HG03103 (cell line): ENCODE data around the gene MTM1.

ENCODE experiments used
- ATAC-seq: cut with Tn5 transposase; IDR thresholded peaks from one replicate; pipeline ENCODE4 v1.9.1; 2021; ENCODE audit warnings: low read depth; ENCODE audit not compliant: unreplicated experiment

MTM1 gene

DNA sequence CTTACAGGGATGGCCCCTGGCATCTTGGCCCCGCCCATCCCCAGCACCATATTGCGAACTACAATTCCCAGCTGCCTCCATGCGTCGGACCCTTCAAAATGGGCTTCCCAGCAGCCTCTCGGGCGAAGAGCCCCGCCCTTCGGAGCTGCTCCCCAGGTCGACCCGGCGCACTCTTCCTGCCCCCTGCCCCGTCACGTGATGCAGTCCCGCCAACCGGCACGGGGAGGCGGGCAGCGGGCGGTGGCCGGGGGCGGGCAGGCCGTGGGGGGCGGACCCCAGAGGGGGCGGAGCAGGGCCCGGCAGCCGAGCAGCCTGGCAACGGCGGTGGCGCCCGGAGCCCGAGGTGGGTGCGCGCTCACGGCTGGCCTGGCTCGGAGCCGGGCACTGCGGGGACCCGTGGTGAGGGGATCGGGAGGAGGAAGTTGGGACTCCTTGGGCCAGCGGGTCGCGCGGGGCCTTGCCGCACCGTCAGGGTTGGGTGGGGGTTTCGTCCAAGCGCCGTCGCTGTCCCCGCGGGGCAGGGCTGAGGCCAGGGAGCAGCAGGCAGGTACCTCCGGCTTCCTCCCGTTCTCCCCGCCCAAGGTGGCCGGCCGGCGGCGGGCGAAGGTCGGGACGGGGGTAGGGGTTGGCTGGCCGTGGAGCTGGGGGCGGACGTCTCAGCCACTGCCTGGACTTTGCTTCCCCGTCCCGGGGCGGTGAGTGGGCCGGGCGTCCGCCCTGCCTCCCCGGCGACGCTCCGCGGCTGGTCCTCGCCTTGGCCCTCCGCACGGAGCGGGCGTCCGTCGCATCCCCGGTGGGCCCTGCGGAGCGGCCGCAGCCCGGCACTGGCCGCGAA is at the start of gene MTM1:
Gene MTM1 (plus strand): TSS at position 302 of the 835 bp plus-strand sequence. CDS start 23,994 bp downstream, outside the sequence.
- ATAC-seq, result peak; percentile 91

DNA sequence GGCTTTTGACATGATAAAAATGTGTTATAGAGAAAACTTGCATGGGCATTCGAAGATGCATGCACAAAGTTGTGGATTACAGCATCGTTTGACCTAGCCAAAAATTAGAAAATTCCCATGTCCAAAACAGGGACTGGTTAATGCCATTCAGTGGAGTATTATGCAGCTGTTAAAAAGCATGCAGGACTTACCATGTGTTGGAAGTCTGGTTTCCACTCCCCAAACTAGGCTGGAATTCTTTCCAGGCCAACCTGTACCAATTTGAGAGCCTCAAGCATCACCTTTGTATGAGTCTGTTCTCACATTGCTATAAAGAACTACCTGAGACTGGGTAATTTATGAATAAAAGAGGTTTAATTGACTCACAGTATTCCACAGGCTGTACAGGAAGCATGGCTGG is 45.9 kb upstream of the MTM1 start:
- ATAC-seq, result no peak

DNA sequence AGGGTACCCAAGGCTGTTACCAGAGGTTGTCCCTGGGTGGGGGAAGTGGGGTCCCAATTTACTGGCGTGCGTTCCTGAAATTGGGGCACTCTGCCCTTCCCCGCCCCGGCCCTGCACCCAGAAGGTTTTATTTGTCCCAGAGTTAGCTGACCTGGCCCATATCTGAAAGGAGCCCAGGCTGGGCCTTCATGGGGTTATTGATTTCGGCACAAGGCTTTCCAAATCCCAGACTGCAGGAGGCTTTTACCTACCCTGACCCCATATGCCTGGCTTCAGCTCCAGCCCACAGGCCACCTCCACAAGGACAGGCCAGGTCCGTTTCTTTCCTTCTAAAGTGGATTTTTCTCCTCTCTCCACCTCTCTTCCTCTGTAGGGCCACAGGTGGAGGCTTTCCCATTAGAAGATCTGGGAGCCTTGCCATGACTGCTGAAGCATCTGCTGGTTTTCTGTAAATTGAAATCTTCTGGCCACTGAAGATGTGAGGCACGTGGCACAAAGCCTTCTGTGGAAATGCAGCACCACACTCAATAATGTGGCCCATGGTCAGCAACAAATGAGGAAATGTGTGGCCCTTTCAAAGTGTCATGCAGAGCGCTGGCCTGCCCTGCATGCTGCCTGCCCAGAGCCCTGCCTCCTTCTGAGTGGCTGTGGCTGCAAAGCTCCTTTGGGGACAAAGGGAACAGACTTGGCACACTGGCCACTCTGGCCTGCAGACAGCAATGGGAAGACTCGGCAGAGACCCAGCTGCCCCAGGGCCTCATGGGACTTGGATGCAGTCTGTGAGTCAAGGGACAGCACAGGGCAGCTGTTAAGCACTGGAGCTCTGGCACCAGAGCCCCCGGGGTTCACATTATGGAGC is 43.1 kb upstream of the MTM1 start:
- ATAC-seq, result no peak

DNA sequence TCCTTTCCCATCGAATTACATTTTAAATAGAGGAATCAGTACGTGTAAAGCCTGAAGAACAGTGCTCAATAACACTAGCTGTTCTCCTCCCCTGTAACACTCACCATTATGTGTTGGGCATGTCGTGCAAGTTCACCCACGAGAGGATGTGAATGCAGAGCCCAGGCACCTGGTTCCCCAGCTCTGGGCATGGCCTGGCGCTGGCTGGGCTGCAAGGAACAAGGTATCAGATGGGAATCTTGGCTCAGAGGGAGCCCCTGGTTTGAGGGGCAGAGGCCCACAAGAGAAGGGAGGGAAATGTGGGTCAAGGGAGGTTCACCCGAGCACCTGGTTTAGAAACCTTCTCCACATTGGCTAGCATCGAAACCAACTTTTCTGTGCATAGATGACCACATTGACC is 41.7 kb upstream of the MTM1 start:
- no peak for ATAC-seq

DNA sequence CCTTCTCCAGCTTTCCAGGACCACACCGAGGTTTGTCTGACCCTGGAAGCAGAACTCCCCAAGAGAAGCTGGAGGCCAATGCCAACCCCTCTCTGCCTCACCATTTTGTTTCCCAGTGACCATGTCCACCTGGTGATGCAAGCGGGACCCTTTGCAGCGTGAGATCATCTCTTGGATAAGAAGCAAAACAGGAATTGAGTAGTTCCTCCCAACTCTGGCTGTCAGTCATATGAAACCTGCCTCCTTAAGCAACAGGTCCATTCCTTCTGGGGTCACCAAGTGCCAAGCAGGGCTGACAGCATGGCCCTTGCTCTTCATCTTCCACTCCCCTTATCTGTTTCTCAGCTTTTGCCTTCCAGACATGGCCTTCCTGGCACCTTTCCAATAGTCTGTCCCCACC is 41.3 kb upstream of the MTM1 start:
- no peak for ATAC-seq

DNA sequence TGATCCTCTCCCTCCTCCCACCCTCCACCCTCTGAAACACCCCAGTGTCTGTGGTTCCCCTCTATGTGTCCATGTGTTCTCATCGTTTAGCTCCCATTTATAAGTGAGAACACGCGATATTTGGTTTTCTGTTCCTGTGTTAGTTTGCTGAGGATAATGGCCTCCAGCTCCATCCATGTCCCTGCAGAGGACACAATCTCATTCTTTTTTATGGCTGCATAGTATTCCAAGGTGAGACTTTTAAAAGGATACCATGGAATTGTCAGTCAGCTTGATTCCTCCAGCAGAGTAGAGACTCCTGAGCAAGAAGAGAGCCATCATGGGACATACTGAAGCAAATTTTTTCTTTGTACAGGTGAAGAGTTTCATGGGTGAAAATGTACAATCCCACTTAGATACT is 38.8 kb upstream of the MTM1 start:
- ATAC-seq, result no peak

DNA sequence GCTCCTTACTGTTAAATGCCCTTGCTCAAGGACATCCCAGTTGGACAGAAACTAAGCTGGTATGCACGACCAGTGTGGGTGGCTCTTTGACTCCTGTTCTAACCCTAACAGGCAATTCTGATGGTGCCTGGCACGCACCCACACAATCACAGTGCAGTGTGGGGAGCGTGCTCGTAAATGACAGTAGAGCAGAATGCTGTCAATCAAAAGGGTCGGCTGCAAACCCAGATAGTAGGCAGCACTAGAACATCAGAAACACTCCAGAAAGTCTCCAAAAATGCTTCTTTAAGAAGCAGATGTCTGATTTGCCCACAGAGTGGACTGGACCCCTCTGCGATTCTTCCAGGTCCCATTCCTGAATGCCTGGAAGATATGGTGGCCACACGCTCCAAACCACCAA is 37.6 kb upstream of the MTM1 start:
- no peak for ATAC-seq

DNA sequence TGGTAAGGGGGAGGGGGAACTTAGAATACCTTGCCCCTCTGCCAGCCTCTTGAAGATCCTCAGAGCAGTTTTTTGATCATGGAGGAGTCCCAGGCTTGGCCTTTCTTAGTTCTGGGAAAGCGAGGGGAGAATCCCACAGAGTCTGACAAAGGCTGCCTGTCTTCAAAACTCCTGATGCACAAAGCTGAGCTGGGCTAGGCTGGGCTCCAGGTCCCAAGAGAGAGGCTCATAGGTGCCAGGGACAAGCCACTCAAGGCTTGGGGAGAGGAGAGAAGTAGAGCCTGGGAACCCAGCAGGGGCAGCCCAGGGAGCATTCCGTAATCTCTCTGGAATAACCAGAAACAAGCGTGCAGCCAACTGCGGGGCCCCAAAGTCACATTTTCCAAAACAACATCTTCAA is 37.0 kb upstream of the MTM1 start:
- ATAC-seq, result no peak

DNA sequence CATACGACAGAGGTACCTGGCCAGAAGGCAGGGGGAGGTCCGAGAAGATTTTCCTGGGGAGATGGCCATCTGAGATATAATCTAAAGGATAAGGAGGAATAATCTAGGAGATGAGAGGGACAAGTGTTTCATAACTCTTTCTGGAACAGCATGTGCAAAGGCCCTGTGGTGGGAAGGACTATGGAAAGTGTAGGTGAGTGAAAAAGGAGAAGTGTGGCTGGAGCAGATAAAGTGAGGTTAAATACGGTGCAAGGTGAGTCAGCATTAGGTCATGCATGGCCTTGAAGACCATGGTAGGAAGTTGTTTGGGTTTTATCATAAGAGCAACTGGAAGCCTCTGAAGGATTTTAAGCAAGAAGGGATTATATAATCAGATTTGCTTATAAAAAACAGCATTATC is 34.6 kb upstream of the MTM1 start:
- no peak for ATAC-seq

DNA sequence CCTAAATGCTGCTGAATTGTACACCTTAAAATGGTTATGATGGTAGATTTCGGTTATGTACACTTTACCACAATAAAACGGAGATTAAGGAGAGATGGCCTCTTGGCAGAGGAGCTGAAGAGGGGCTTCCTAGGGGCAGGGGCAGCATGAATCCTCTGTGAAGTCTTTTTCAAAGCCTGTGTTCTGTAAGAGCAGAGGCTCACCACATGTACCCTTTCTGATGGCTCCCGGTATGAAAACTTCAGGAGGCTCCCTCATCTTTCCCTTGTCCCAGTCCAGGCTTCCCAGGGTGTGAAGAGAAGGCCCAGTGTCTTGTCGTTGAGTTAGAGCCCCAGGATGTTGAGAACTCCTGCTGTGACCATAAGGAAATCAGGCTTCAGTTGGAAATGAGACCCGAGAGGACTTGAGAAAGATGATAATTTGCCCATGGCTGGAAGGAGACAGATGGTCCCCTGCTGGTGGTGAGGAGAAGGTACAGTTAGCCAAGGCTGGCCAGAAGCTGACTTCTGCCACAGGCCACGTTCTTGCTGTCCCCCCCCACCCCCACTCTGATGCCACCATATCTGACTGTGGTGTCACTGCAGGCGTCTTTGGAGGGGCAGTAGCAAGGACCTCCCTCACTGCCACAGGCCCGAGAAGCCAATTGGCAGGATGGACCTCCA is 31.8 kb upstream of the MTM1 start:
- ATAC-seq, result no peak

DNA sequence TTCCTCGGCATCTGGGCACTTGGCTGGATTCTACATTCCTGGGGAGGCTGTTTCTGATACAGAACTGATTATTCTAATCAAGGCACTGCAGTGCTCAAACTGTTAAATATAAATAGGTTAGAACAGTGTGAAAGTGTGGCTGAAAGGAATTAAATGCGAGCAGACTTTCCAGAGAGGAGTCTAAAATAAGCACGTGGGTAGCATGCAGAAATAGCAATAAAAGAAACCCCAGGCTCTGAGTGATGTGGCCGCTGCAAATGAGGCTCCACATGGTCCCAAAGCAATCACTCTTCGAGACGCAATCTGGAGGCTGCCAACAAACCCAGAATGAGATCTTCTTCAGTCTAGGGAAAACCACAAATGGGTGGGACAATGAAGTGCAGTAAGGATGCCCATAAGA is 30.6 kb upstream of the MTM1 start:
- no peak for ATAC-seq

DNA sequence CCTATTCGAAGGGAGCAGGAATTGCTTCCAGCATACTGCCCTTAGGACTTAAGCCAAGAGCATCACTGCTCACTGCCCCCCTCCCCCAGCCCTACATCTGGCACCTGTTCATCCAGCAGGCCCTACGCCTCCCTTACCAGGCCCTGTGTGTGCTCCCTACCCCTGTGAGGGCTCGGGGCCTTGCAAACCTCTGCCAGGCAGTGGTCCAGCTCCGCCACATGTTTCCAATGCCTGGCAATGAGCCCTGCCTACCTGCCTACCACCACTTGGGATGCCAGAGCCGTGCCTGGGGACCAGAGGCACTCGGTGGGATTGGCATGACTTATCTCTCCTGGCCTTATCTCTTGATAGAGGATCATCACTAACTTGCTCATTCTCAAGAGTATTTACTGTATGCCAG is 27.5 kb upstream of the MTM1 start:
- no peak for ATAC-seq

DNA sequence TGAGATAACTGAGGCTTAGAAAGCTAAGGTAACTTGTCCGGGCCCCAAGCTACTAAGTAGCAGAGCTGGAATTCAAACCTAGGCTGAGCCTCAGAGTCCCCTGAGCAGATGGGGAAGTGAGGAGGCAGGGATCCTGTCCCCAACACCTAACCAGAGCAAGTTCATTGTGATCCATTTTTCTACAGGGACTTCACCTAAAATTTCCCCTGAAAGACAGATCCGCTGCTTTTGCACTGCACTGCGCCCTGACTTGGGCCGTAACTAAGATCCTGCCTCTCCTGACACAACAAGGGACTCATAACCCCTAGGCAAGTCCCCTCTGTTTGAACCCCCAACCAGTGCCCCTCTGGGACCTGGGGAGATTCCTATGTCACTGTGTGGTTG is 25.6 kb upstream of the MTM1 start:
- peak; percentile 20 for ATAC-seq

DNA sequence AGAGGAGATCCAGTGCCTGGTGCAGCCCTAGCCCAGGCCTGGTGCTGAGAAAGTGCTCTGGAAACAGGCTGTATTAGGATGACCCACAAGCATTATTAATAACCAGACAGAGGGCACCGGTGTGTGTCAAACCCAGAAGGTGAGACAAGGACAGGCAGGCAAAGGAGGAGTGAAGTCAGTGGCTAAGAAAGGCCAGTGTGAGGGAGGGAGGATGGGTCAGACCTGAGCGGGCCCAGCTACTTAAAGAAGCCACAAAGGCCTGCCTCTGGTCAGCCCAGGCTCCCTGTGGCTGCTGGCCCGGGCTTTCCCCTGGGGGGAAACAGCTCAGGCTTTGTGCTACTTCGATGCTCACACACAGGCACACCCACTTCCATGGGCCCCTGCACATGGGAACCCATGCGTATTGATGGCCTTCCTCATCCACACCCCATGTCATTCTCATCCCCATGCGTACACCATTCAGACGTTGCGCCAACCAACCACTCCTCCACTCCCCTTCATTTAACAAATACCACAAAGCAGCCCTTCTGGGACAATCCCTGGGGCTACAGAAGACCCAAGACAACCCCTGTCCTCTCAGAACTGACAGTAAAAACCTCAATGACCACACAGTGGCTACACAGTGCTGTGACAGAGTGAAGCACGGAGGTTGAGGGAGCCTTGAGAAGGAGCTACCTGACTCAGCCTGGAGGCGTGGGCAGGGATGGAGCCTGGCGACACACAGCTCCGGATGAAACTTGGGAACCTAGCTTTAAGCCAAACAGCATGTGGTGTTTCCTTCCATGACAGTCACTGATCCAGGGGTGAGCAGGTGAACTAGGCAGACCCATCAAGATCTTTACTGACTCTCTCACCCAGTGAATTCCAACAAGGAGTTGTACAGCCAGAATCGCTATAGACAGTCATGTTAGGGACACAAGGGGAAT is 24.9 kb upstream of the MTM1 start:
- ATAC-seq, result peak; percentile 44

DNA sequence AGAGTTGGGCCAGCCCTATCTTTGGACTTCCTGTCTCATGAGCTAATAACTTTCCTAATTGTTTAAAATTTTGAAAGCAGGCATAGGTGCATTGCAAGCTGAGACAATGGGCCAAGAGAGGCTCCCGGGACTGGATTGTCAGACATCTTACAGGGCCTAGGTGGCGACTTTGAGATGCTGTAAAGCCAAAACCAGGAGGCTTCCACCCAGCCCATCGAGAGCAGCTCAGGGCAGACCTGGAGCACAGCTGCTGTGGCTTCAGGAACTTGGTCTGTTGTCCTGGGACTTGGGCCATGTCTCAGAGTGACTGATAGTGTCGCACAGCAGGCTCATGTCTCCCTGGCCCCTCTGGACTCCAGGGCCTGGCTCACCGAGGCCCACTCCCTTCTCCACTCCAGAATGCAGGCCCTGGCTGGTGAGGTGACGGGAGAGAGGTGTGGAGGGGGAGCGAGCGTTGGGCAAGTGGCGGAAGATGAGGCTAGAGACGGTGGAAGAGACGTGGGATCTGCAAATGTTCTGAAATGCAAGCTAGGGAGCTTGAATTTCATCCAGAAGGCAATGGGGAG is 24.1 kb upstream of the MTM1 start:
- ATAC-seq, result no peak

DNA sequence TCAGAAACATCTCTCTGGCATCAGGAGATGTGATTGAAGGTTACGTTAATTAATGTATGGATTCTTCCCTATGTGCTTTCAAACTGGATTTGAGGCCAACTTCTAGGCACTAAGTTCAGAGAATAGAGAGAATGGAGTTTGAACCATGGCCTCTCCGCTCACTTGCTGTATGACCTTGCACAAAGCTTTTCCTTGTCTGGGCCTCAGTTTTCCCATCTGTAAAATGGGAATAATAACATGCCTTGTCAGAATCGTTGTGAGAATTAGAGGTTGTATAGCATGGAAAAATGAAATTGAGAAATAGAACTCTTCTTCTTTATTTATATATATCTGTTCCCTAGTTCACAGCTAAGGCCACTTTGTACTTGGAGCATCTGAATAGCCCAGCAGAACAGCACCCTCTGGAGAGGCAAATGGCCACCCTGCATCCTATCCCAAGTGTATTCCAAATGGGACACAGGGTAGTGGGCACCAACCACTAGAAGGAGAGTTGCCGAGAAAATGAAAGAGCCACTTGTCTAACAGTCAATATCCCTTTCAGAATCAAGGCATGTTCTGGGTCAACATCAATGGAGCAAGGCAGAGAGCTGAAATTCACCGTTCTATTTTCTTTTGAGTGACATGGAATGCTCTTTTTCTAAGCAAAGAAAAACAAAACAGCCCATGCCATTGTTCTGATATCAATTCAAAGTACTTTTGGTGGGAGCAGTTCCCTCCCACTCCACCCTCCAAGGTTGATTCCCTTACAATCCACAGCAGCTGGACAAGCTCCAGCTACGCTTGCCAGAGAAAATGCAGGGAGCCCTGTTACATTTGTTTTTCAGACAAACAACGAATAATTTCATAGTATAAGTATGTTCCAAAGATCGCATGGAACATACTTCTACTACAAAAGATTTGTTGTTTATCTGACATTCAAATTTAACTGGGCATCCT is 23.3 kb upstream of the MTM1 start:
- ATAC-seq, result no peak

DNA sequence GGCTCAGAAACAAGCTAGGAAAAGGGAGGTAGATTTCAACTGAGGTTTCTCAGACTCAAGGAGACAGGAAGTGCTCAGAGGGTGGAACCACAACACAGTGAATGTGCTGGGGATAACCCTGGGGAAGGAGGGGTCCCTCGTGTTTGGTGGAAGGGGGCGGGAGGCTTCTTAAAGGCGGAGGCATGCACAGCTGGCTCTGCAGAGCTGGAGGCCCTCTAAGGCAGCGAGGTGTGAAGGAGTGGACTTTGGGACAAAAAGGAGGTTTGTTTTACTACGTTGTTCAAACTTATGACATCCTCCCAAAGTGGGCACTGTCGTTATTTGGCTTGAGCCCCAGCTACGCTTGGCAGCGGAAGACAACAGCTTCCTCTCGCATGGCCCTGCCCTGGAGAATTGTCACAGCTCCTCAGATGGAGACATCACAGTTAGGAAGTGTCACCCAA is 21.7 kb upstream of the MTM1 start:
- ATAC-seq, result no peak

DNA sequence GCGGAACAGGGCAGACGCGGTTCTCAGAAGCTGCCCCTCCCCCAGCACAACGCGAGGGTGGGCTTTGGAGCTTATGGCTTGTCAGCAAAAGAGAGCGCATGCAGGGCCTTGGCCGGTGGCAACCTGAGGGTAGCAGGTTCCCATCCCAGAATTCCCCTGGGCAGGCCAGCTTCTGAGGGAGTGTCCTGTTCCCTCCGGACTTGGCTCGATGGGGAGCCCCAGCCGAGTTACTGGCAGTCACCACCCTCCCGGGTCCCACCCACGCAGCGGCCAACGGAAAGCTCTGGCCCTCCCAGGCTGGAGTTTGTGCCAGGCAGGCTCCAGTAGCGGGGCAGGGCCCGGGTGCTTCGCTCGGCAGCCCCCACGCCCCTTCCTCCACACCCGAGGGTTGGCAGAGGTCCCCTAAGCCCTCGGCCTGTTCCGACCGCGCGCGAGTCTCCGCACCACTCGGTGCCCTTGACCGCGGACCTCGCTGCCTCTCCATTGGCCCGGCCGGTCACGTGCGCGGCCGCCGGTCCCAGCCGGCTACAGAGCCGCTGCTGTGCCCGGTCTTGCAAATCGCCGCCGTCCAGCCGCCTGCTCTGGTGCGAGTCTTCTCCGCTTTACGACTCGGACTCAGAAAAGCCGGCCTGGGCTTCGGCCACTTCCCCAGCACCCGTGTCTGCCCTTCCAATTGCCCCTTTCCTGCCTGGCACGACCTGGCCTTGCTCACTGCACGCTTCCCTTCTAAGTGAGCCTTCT is 20.9 kb upstream of the MTM1 start:
- peak; percentile 47 for ATAC-seq
